H1 (cell line): ENCODE data around the gene ZFPL1. TPM values are rescaled to one million over a fixed set of nuclear protein-coding genes. Genes with fewer than 3 reads are reported as not detected.

ENCODE experiments used
- CTCF ChIA-PET: fragments of 300-600 bp; sonication (Branson Sonifier 250); formaldehyde crosslinking; loops from one replicate; lab custom pipeline; 2021; ENCODE audit not compliant: partially characterized antibody; lab: Charles Lee
- POLR2A ChIA-PET: fragments of 300-600 bp; sonication (Branson Sonifier 250); formaldehyde crosslinking; loops from one replicate; lab custom pipeline; 2021; ENCODE audit warnings: inconsistent platforms; ENCODE audit not compliant: partially characterized antibody; lab: Charles Lee
- DNase-seq, 2 experiments: peaks; one replicate each; pipeline versions ENCODE4 v3.0.0 to v3.0.0-alpha.2; 2010 to 2022; ENCODE audit warnings: low spot score in 2 of 2, low read depth in 1 of 2, mixed read lengths in 1 of 2
- FAIRE-seq: peaks from 2 replicates; lab custom pipeline; 2011; peaks lifted over from hg19 to GRCh38; lab: Jason Lieb, UNC
- H2AFZ ChIP-seq: 2 replicates; pipeline ENCODE4 v1.8.1; 2012; ENCODE audit warnings: low read length, inconsistent platforms
- H2AK5ac ChIP-seq: 2 replicates; pipeline ENCODE4 v1.6.1; 2013; ENCODE audit warnings: low read depth, low read length
- H2BK120ac ChIP-seq: replicated peaks from 2 replicates; pipeline ENCODE3; 2013; ENCODE audit warnings: low read depth, low read length, inconsistent platforms
- H2BK12ac ChIP-seq: 2 replicates; pipeline ENCODE4 v1.6.1; 2013; ENCODE audit warnings: low read depth, low read length
- H2BK15ac ChIP-seq: 2 replicates; pipeline ENCODE4 v1.6.1; 2013; ENCODE audit warnings: low read length
- H2BK20ac ChIP-seq: 2 replicates; pipeline ENCODE4 v1.6.1; 2013; ENCODE audit warnings: low read length
- H2BK5ac ChIP-seq: 2 replicates; pipeline ENCODE4 v1.6.1; 2013; ENCODE audit warnings: low read depth, low read length
- H3K14ac ChIP-seq: 2 replicates; pipeline ENCODE4 v1.6.1; 2013; ENCODE audit warnings: inconsistent platforms; ENCODE audit not compliant: insufficient read length
- H3K18ac ChIP-seq: 2 replicates; pipeline ENCODE4 v1.6.1; 2013; ENCODE audit warnings: low read length; ENCODE audit errors: extremely low read depth
- H3K23ac ChIP-seq: 2 replicates; pipeline ENCODE4 v1.6.1; 2013; ENCODE audit warnings: inconsistent platforms; ENCODE audit not compliant: insufficient read length
- H3K23me2 ChIP-seq: 2 replicates; pipeline ENCODE4 v1.6.1; 2013; ENCODE audit warnings: low read depth, low read length
- H3K27ac ChIP-seq: 2 replicates; pipeline ENCODE4 v1.6.1; 2011; ENCODE audit warnings: low read depth, low read length, inconsistent platforms
- H3K27me3 ChIP-seq, 4 experiments: replicated peaks in 1 of 4; 1 replicate in 1 of 4; 2 replicates in 3 of 4; pipeline versions ENCODE4 v1.6.1 to v1.8.1; 2011 to 2013; ENCODE audit warnings: low read length in 3 of 4, mild to moderate bottlenecking in 3 of 4, inconsistent platforms in 2 of 4, mixed read lengths in 2 of 4, moderate library complexity in 1 of 4; ENCODE audit not compliant: control insufficient read depth in 3 of 4, insufficient read depth in 3 of 4; ENCODE audit errors: extremely low read depth in 1 of 4
- H3K36me3 ChIP-seq, 4 experiments: 2 replicates each; pipeline versions ENCODE4 v1.6.1 to v1.8.1; 2011 to 2013; ENCODE audit warnings: mild to moderate bottlenecking in 4 of 4, low read length in 3 of 4, moderate library complexity in 2 of 4, control low read depth in 1 of 4, inconsistent platforms in 1 of 4; ENCODE audit not compliant: insufficient read depth in 4 of 4, control insufficient read depth in 2 of 4
- H3K4ac ChIP-seq: replicated peaks from 2 replicates; pipeline ENCODE3; 2013; ENCODE audit warnings: low read length, low read depth, mixed read lengths, inconsistent platforms; ENCODE audit not compliant: insufficient read length
- H3K4me1 ChIP-seq, 4 experiments: replicated peaks in 1 of 4; 1 replicate in 1 of 4; 2 replicates in 3 of 4; pipeline versions ENCODE4 v1.6.1 to v1.8.1; 2011 to 2013; ENCODE audit warnings: low read length in 3 of 4, inconsistent platforms in 2 of 4, mixed read lengths in 1 of 4; ENCODE audit not compliant: insufficient read depth in 4 of 4, control insufficient read depth in 3 of 4
- H3K4me2 ChIP-seq, 2 experiments: 2 replicates each; pipeline versions ENCODE4 v1.6.1 to v1.8.1; 2011 to 2013; ENCODE audit warnings: low read depth in 2 of 2, low read length in 2 of 2, control low read depth in 1 of 2, inconsistent platforms in 1 of 2, mild to moderate bottlenecking in 1 of 2; ENCODE audit not compliant: insufficient read depth in 1 of 2
- H3K4me3 ChIP-seq, 4 experiments: fragments of 200-600, 300-600 bp in 1 of 4; sonication (generic), shearing (Covaris generic), sonication (Bioruptor Twin) in 1 of 4; 2 replicates each; pipeline versions ENCODE4 v1.5.1 to v1.8.1; 2011 to 2016; ENCODE audit warnings: low read length in 4 of 4, low read depth in 3 of 4, control low read depth in 2 of 4, inconsistent platforms in 2 of 4, mild to moderate bottlenecking in 2 of 4, mixed read lengths in 1 of 4, moderate library complexity in 1 of 4; ENCODE audit not compliant: insufficient read depth in 2 of 4; ENCODE audit errors: extremely low read depth in 1 of 4
- H3K56ac ChIP-seq: replicated peaks from 2 replicates; pipeline ENCODE3; 2013; ENCODE audit warnings: low read depth, mild to moderate bottlenecking, mixed read lengths, low read length, inconsistent platforms; ENCODE audit not compliant: insufficient read length
- H3K79me1 ChIP-seq: 2 replicates; pipeline ENCODE4 v1.6.1; 2013; ENCODE audit warnings: low read depth, low read length, control low read depth
- H3K79me2 ChIP-seq, 2 experiments: 2 replicates each; pipeline versions ENCODE4 v1.6.1 to v1.8.1; 2012 to 2013; ENCODE audit warnings: low read length in 2 of 2, mild to moderate bottlenecking in 2 of 2, inconsistent platforms in 1 of 2; ENCODE audit not compliant: insufficient read depth in 2 of 2, control insufficient read depth in 1 of 2
- H3K9ac ChIP-seq, 4 experiments: replicated peaks in 1 of 4; 1 replicate in 1 of 4; 2 replicates in 3 of 4; pipeline versions ENCODE4 v1.6.1 to v1.8.1; 2011 to 2013; ENCODE audit warnings: low read depth in 3 of 4, low read length in 3 of 4, control low read depth in 2 of 4, mild to moderate bottlenecking in 2 of 4, moderate library complexity in 2 of 4, inconsistent platforms in 1 of 4; ENCODE audit errors: extremely low read depth in 1 of 4
- H3K9me3 ChIP-seq, 2 experiments: 2 replicates each; pipeline versions ENCODE4 v1.6.1 to v1.8.1; 2012 to 2013; ENCODE audit warnings: mild to moderate bottlenecking in 2 of 2, moderate library complexity in 2 of 2, control low read depth in 1 of 2, inconsistent platforms in 1 of 2, low read depth in 1 of 2, low read length in 1 of 2, mixed read lengths in 1 of 2; ENCODE audit not compliant: insufficient read depth in 2 of 2
- H4K20me1 ChIP-seq, 2 experiments: replicated peaks in 1 of 2; 2 replicates each; pipeline versions ENCODE3 to v1.8.1; 2011 to 2013; ENCODE audit warnings: inconsistent platforms in 2 of 2, low read length in 2 of 2, mild to moderate bottlenecking in 1 of 2; ENCODE audit not compliant: insufficient read depth in 2 of 2, control insufficient read depth in 1 of 2
- H4K5ac ChIP-seq: 2 replicates; pipeline ENCODE4 v1.6.1; 2013; ENCODE audit warnings: low read length, low read depth, mixed read lengths, inconsistent platforms; ENCODE audit not compliant: insufficient read length
- H4K8ac ChIP-seq: 2 replicates; pipeline ENCODE4 v1.8.0; 2013; ENCODE audit warnings: mild to moderate bottlenecking, moderate library complexity, low read length, inconsistent platforms; ENCODE audit not compliant: insufficient read depth; ENCODE audit errors: extremely low read depth
- H4K91ac ChIP-seq: replicated peaks from 2 replicates; pipeline ENCODE3; 2013; ENCODE audit warnings: low read length, mixed read lengths, inconsistent platforms; ENCODE audit not compliant: insufficient read length
- CHD1 ChIP-seq: IDR thresholded peaks from 2 replicates; pipeline ENCODE4 v1.6.1; 2012; ENCODE audit warnings: low read depth, low read length, improper control_type of control experiment
- JUN ChIP-seq: IDR thresholded peaks from 2 replicates; pipeline ENCODE4 v1.6.1; 2011; ENCODE audit warnings: low read depth, mild to moderate bottlenecking, improper control_type of control experiment, low read length
- RAD21 ChIP-seq, 2 experiments: IDR thresholded peaks in 1 of 2; conservative IDR thresholded peaks in 1 of 2; 2 replicates each; pipeline ENCODE4 v1.6.1; 2011; ENCODE audit warnings: low read depth in 2 of 2, low read length in 2 of 2, improper control_type of control experiment in 1 of 2, inconsistent platforms in 1 of 2, mild to moderate bottlenecking in 1 of 2, moderate library complexity in 1 of 2
- SAP30 ChIP-seq: fragments of 300-600 bp; sonication (generic); IDR thresholded peaks from 2 replicates; pipeline ENCODE4 v1.7.1; 2012; ENCODE audit warnings: low read length, moderate library complexity, mild to moderate bottlenecking, inconsistent platforms; ENCODE audit not compliant: insufficient read depth, insufficient replicate concordance
- TAF1 ChIP-seq: IDR thresholded peaks from 2 replicates; pipeline ENCODE4 v1.6.1; 2011; ENCODE audit warnings: mild to moderate bottlenecking, low read depth, low read length
- TAF7 ChIP-seq: optimal IDR thresholded peaks from 2 replicates; pipeline ENCODE3; 2011; ENCODE audit warnings: low read depth, mild to moderate bottlenecking, inconsistent platforms, low read length, moderate library complexity, borderline replicate concordance
- WGBS, 2 experiments: shearing (Covaris generic) in 1 of 2; methylation state at CpG; one replicate each; pipeline versions ENCODE4 v1.1.6 to v1.1.7; 2013 to 2015; ENCODE audit warnings: low lambda C conversion rate in 2 of 2, mixed read lengths in 2 of 2, inconsistent platforms in 1 of 2, low coverage in 1 of 2, missing lambda C conversion rate in 1 of 2; ENCODE audit not compliant: insufficient replicate concordance in 2 of 2, insufficient coverage in 1 of 2, insufficient read length in 1 of 2; ENCODE audit errors: extremely low coverage in 1 of 2, missing lambda C conversion rate in 1 of 2; 5-methylcytosine and 5-hydroxymethylcytosine counted together
- polyA plus RNA-seq, 7 experiments: library from polyadenylated mRNA; depleted of rRNA in 3 of 7; stranded (reverse) in 5 of 7; unstranded in 2 of 7; fragments of >200 nt in 5 of 7; fragments of 200-250 nt in 2 of 7; gene quantifications; 1 replicate in 5 of 7; 2 replicates in 1 of 7; 4 replicates in 1 of 7; pipeline versions ENCODE4 v1.2.1 to v1.2.3, GENCODE V29; 2011 to 2013; ENCODE audit warnings: missing spikeins in 2 of 7, mixed read lengths in 2 of 7
- total RNA-seq: library from RNA; stranded (reverse); fragmentation: NEBNext Ultra II Directional; extraction: Animal tissue kit (Norgen Biotek cat#: 25700); gene quantifications from 2 replicates; pipeline ENCODE4 v1.2.1, GENCODE V29; 2021

Gene ZFPL1
- total and polyA plus RNA-seq, 2 of the 8 experiments (the other 6 are each of a cell fraction or from before 2014, with no cell fraction given): 21.5 to 76.8 TPM

GRCh38 chr11:65036931-65037330 lies 47.1 kb upstream of the ZFPL1 start:
- no peak for FAIRE-seq
- Histone ChIP-seq H2BK20ac (no peak overlapping the region), H2AFZ (no peak overlapping the region), H3K4me1 (no peaks in the 10 kb centered on the region; a peak in 1 of 7 replicates), H4K5ac (no peak overlapping the region), H2BK120ac (no peak overlapping the region), H3K4me3 (no peak overlapping the region), H3K4ac (no peak overlapping the region), H4K91ac (no peak overlapping the region), H3K79me1 (no peaks in the 10 kb centered on the region), H2BK15ac (no peak overlapping the region), H3K36me3 (no peaks in the 10 kb centered on the region; a peak in 2 of 8 replicates), H2BK5ac (no peak overlapping the region), H2BK12ac (no peak overlapping the region), H3K27ac (no peak overlapping the region), H3K56ac (no peak overlapping the region), H3K23me2 (no peaks in the 10 kb centered on the region; the same call in 1 of the 2 replicates), H3K4me2 (no peak overlapping the region), H3K79me2 (peaks cover 0 to 3% of the 10 kb centered on the region in 2 experiments; a peak in 1 of 4 replicates), H3K9me3 (no peaks in the 10 kb centered on the region), H4K8ac (no peak overlapping the region), H3K18ac (no peak overlapping the region; the same call in 1 of the 2 replicates), H3K9ac (no peak overlapping the region), H3K23ac (no peak overlapping the region), H3K27me3 (no peaks in the 10 kb centered on the region), H3K14ac (no peak overlapping the region), H4K20me1 (no peaks in the 10 kb centered on the region), H2AK5ac (no peak overlapping the region)
- WGBS, 2 experiments: 88% methylated on average over 6 of the region's 6 CpGs; no CpG with 5 or more reads in 1 of the 2 experiments
- POLR2A ChIA-PET: interaction anchor here (1.9 kb wide), 1 partner anchor 11 kb away, joined by 5 read pairs; no protein-coding TSS in a partner anchor
- DNase-seq: no peak
- CTCF ChIA-PET: interaction anchor here (0.6 to 2.1 kb wide), 6 partner anchors 9 to 149 kb away, joined by 3 to 8 read pairs (median 4); no protein-coding TSS in a partner anchor
- TF ChIP-seq RAD21 (IDR thresholded peaks at IDR 0.05 in 1 of 2, conservative IDR thresholded peaks at IDR 0.05 in 1 of 2; ENCODE audit: low read depth in 2 of 2, low read length in 2 of 2) (no peak), JUN (no peak), SAP30 (no peak), TAF7 (no peak), CHD1 (no peak), TAF1 (no peak)
